NCI-H2171 (cell line): Measurements from ENCODE around the gene RECK.
A peak's percentile ranks its signal among the peaks of the same experiment; 100 is the strongest.
"Not testable (repeated sequence)": the region's sequence is repeated elsewhere in the genome, so short reads cannot be mapped to it uniquely, and the experiment has no call there.

Source experiments
- DNase-seq: peaks from one replicate; lab custom pipeline; 2025; lab: John Stamatoyannopoulos, UW

RECK gene, protein sequence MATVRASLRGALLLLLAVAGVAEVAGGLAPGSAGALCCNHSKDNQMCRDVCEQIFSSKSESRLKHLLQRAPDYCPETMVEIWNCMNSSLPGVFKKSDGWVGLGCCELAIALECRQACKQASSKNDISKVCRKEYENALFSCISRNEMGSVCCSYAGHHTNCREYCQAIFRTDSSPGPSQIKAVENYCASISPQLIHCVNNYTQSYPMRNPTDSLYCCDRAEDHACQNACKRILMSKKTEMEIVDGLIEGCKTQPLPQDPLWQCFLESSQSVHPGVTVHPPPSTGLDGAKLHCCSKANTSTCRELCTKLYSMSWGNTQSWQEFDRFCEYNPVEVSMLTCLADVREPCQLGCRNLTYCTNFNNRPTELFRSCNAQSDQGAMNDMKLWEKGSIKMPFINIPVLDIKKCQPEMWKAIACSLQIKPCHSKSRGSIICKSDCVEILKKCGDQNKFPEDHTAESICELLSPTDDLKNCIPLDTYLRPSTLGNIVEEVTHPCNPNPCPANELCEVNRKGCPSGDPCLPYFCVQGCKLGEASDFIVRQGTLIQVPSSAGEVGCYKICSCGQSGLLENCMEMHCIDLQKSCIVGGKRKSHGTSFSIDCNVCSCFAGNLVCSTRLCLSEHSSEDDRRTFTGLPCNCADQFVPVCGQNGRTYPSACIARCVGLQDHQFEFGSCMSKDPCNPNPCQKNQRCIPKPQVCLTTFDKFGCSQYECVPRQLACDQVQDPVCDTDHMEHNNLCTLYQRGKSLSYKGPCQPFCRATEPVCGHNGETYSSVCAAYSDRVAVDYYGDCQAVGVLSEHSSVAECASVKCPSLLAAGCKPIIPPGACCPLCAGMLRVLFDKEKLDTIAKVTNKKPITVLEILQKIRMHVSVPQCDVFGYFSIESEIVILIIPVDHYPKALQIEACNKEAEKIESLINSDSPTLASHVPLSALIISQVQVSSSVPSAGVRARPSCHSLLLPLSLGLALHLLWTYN

GRCh38 chr9:36036780-36037548 lies at the start of gene RECK:
TSS of gene RECK (plus strand) at chr9:36036913. CDS start at chr9:36036999, 86 bp downstream.
- peak; percentile 49 for DNase-seq

GRCh38 chr9:35990155-35990554 lies 46.6 kb upstream of the RECK start:
- DNase-seq, result no peak

DNA sequence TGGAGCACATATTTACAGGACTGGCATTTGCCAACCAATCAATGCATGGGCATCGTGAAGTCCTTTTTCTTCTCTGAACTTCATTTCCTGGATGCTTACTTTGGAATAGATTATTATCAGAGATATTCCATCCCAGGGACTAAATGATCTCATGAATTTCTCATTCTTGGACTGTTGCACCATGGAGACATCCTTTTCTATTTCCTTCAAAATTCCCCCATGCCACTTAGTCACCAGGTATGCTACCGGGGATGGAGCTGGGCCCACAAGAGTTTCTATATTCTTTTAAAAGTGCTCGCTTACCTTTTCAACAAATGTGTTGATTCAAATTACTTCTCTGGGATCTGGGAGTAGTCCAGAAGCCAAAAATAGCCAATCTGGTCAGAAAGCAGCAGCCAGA lies 43.6 kb upstream of the RECK start:
- not testable (repeated sequence) for DNase-seq

DNA sequence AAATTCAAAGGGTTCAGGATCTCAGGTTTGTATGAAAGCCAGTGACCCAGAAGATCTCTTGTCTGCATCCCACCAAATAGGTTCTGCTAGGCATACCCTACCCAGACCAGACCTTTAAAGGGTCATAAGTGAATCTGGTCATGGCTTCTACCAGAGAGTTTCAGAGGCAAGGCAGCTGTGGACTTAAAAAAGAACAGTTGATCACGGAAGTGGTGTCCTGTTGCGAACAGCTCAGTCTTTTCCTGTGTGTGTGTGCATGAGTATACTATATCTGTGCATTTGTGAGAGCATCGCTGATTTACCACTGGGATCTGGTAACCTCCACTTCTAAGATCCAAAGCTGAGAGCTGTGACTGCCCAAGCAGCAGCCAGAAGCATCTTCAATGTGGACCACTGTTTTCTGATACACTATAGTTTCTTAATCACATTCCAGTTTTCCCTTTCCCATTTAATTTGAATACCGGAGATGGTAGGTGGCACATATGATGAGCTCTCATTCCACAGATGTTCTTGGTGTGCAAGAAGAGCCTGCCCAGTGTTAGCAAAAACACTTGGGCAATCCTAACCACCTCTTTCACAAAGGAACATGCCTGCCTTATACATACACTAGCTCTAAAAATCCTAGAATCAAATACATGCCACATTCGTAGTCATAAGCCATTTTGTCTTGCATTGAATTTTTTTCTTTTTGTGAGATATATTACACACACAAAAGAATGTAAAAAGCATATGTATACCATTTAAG lies 42.6 kb upstream of the RECK start:
- no peak for DNase-seq

DNA sequence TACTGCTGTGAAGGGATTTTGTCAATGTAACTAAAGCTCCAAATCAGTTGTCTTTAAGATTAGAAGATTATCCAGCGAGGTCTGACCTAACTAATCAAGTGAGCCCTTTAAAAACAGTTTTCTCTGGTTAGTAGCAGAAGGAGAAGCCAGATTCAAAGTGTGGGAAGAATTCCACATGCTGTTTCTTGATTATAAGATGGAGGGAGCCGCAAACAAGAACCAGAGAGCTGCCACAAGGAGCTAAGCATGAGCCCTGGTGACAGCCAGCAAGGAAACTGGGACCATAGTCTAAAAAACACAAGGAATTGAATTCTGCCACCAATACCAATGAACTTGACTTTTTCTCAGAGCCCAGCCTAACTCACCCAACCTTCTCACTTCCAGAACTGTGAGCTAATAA lies 41.8 kb upstream of the RECK start:
- DNase-seq, result no peak

DNA sequence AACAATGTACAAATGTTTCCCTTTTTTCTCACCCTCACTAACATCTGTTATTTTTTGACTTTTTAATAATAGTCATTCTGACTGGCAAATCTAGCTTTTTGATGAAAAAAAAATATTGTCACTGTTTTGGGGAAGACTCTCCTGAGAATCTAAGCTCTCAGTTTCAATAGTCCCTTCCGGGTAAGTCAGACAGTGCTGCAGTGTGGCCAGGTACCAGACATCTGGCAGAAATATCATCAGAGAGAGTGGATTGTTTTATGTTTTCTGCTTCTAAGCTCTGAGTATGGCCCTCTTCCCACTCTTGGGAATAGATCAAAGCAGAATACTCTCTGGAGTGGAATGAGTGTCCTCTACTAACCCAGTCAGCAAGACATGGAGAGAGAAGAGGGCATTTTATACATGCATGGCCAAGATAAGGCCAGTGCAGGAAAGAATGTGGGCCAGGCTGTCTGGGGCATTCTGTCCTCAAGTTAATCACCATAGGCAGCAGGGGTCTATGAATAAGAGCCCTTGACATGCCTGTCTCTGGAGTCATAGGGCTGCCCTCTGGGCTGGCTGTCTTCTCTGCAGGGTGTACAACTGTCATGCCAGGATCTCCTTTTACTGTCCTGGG lies 40.2 kb upstream of the RECK start:
- DNase-seq, result no peak

- DNase-seq, result not testable (repeated sequence)
Observed at GRCh38 chr9:35997016-35997415, 39.7 kb upstream of the RECK start.

DNA sequence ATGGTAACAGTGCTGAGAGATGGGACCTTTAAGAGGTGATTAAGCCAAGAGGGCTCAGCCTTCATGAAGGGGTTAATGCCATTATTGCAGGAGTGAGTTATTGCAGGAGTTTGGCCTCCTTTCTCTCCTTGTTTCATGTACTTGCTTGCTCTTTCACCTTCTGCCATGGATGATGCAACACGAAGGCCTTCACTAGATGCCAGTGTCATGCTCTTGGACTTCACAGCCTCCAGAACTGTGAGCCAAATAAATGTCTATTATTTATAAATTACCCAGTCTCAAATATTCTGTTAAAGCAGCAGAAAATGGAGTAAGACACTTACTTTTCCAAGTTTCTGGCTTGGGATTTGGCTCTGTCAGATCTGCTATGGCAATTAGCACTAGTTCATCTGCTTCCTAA lies 38.4 kb upstream of the RECK start:
- DNase-seq, result no peak

- DNase-seq, result no peak
Observed at GRCh38 chr9:36005891-36006290, 30.8 kb upstream of the RECK start.

- no peak for DNase-seq
Observed at GRCh38 chr9:36006549-36007315, 30.0 kb upstream of the RECK start.

DNA sequence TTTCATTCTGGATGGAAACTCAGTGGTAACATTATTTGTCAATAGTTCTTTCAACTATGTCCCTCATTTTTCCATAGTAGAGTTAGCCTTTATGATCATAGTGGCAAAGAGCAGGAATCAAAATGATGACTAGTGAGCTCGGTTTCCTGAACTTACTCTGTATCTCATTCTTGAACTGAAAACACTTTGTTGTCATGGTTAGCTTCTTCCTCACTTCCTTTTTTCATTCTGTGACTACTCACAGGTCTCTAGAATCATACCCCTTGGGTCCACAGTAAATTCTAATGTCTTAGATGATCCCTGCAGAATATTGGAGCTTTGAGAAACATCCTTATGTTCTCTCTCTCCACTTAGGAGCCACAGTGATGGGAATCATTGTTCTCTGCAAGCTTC lies 29.4 kb upstream of the RECK start:
- no peak for DNase-seq

- no peak for DNase-seq
Observed at GRCh38 chr9:36007852-36008251, 28.9 kb upstream of the RECK start.

DNA sequence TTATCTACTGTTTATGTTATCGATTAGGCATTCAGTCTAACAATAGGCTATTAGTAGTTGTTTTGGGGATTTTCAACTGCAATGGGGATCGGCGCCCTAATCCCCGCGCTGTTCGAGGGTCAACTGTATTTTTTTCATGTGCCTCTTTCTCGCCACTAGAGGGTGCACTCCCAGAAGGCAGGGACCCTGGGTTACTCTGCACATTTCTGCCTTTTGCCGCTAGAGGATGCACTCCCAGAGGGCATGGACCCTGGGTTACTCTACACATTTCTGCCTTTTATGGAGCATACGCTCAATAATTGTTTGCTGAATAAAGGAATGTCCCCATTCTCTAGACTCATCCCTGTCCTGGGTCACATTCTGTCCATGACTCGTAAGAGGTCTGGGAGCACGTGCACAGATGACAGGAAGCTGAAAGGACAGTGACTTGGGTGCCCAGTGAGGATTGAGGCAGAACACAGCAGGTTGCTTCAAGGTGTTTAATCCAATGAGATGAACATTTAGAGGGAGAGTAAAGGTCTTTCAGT lies 27.9 kb upstream of the RECK start:
- DNase-seq, result peak; percentile 60

DNA sequence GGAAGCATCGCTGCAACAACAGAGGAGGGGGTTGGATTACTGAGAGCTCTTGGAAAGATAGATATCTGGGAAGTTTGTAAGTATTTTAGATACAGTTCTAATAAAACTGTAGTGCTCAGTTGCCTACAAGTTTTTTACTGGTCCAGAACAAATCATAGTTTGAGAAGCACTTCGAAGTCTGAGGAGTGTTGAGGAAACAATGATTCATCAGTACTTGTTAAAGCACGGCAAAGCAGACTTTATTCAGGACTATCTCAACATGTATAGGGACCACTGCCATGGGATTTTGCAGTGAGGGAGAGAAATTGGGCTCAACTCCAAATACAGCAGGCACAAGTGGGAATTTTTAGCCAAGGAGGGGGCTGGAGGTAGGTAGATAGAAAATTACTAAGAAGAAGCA lies 25.3 kb upstream of the RECK start:
- DNase-seq, result no peak

- DNase-seq, result no peak
Observed at GRCh38 chr9:36017278-36017677, 19.4 kb upstream of the RECK start.

- no peak for DNase-seq
Observed at GRCh38 chr9:36018129-36018528, 18.6 kb upstream of the RECK start.

DNA sequence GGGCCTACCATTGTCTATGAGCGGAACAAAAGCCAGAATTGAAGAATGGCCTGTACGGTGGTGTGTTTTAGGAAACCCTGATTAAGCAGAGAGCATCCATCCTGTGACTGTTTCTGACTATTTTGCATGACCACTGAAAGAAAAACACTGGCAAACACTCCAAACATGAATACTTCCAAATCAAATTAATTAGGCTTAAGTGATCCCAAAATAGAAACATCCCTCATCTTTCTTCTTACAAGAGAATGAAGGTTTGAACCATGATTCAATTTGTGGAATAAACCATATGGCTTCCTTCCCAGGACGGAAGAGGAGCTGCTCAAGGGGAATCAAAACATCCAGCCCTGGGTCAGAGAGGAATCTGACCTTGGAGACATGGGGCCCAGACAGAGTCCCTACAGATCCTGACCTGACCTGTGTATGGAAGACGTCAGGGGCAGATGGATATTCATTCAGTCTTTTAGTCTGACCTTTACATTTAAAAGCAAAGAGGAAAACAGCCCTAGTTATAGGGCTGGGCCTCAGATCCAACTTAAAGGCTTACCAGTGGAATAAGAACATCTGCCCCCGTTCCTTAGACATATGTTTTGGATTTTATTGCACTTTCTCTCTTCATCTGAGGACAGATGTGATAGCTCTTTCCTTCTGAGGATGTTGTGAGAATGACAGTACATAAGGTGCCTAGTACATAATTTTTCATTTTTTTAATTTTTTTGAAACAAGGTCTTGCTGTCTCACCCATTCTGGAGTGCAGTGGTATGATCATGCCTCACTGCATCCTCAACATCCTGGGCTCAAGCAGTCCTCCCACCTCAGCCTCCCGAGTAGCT lies 17.6 kb upstream of the RECK start:
- no peak for DNase-seq

- DNase-seq, result no peak
Observed at GRCh38 chr9:36021968-36022367, 14.7 kb upstream of the RECK start.
